Retinal pigment epithelial cell (primary cell): ENCODE measurements around the gene GYS1.
A peak's percentile ranks its signal among the peaks of the same experiment; 100 is the strongest.
"Not testable (repeated sequence)": the region's sequence is repeated elsewhere in the genome, so short reads cannot be mapped to it uniquely, and the experiment has no call there.

Source experiments
- DNase-seq: peaks from one replicate; pipeline ENCODE4 v3.0.0-alpha.2; 2010; ENCODE audit warnings: low read depth
- H3K4me3 ChIP-seq: 2 replicates; pipeline ENCODE4 v1.5.1; 2011; ENCODE audit warnings: mild to moderate bottlenecking, low read length, control low read depth, moderate library complexity
- TF ChIP-seq, protein P1 (sequence below): conservative IDR thresholded peaks from 2 replicates; pipeline ENCODE4 v1.5.1; 2011; ENCODE audit warnings: low read depth, low read length, control low read depth, inconsistent platforms

GYS1 gene

DNA sequence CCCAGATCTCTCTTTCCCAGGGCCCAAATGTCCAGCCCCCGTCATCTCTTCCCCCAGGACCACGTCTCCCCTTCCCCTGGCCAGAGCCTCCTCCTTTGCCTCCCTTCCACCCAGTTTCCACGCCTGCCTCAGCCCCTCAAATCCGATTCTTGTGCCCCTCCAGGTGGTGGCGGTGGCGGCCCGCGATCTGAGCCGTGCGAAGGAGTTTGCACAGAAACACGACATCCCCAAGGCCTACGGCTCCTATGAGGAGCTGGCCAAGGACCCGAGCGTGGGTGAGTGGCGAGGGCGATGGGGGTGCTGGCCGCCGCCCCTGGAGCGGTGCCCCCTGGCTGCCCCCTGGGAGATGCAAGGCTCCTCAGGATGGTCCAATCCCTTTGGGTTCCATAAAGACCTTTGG, 58.3 kb downstream of the GYS1 start:
- no peak for DNase-seq
- no peak overlapping the region for H3K4me3 ChIP-seq
- TF ChIP-seq, protein P1, sequence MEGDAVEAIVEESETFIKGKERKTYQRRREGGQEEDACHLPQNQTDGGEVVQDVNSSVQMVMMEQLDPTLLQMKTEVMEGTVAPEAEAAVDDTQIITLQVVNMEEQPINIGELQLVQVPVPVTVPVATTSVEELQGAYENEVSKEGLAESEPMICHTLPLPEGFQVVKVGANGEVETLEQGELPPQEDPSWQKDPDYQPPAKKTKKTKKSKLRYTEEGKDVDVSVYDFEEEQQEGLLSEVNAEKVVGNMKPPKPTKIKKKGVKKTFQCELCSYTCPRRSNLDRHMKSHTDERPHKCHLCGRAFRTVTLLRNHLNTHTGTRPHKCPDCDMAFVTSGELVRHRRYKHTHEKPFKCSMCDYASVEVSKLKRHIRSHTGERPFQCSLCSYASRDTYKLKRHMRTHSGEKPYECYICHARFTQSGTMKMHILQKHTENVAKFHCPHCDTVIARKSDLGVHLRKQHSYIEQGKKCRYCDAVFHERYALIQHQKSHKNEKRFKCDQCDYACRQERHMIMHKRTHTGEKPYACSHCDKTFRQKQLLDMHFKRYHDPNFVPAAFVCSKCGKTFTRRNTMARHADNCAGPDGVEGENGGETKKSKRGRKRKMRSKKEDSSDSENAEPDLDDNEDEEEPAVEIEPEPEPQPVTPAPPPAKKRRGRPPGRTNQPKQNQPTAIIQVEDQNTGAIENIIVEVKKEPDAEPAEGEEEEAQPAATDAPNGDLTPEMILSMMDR: no peak

DNA sequence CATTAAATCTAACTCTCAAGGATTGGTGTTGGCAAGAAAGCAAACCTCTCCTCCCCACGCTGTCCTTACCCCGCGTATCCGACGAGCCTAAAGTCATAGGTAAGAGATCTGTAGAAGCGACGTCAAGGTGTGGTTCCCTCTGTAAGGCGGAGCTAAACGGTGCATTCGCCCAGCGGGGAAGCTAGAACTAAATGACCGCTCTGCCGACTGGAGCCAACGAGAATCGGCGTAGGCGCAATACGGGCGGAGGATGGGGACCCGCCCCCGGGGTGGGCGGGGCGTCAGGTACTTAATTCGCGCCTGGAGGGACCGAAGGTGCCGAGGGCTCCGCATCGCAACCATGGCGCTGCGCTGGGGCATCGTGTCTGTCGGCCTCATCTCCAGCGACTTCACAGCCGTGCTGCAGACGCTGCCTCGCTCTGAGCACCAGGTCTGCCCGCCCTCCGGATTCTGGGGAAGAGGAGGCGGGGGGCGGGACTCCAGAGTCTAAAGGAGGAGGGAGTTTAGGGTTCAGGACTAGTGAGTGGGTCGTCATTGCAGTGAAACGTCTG, 59.7 kb downstream of the GYS1 start, which contains the start of gene DHDH:
DHDH (plus strand) TSS at position 318 of the 551 bp plus-strand sequence; CDS start at position 341, 23 bp downstream.
- TF ChIP-seq, protein P1: no peak
- peak; percentile 39 for DNase-seq
- peak within 1 kb of the TSS; percentile 53 for H3K4me3 ChIP-seq

DNA sequence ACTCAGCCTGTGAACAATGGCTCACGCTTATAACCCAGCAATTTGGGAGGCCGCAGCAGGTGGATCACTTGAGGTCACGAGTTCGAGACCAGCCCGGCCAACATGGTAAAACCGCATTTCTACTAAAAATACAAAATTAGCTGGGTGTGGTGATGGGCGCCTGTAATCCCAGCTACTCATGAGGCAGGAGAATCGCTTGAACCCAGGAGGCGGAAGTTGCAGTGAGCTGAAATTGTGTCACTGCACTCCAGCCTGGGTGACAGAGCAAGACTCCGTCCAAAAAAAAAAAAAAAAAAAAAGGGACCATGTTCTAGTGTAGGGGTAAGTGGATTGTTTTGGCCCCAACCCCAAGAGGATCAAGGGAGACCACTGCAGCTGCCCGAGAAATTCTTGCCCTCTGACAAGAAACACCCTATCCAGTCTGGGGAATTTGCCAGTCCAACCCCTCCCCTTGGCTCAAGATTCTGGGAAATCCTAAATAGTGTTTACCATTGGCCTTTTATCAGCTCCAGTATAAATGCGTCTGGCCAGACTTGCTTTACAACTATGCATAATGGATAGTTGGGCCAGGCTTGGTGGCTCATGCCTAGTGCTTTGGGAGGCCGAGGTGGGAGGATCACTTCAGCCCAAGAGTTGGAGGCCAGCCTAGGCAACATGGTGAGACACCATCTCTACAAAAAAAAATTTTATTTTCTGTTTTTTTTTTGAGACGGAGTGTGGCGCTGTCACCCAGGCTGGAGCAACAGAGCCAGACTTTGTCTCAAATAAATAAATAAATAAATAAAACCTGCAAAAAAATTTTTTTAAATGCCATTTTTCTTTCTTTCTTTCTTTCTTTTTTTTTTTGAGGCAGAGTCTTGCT, 64.7 kb downstream of the GYS1 start:
- TF ChIP-seq, protein P1: no peak
- no peak overlapping the region for H3K4me3 ChIP-seq
- DNase-seq: no peak

DNA sequence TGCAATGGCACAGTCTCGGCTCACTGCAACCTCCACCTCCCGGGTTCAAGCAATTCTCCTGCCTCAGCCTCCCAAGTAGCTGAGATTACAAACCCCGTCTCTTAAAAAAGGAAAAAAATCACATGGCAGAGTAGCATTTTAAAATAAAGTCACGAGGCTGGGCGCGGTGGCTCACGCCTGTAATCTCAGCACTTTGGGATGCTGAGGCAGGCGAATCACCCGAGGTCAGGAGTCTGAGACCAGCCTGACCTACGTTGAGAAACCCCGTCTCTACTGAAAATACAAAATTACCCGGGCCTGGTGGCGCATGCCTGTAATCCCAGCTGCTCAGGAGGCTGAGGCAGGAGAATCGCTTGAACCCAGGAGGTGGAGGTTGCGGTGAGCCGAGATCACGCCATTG, 65.4 kb downstream of the GYS1 start:
- H3K4me3 ChIP-seq, DNase-seq: not testable (repeated sequence)

DNA sequence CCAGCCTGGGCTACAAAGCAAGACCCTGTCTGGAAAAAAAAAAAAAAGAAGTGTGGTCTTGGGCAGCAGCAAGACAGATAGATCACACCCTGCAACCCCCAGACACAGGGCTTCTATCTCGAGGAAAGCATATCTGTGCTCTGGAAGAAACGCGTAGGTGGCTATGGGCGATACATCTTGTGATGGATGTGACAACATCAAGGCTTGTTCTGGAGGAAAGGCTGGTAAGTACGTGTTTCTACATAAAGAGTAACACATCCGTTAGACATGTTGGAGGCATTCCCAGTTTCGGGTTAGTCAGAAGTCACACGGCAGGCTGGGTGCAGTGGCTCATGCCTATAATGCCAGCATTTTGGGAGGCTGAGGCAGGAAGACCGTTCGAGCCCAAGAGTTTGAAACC, 66.2 kb downstream of the GYS1 start:
- peak; percentile 94 for DNase-seq
- TF ChIP-seq, protein P1: no peak
- H3K4me3 ChIP-seq: no peak overlapping the region

DNA sequence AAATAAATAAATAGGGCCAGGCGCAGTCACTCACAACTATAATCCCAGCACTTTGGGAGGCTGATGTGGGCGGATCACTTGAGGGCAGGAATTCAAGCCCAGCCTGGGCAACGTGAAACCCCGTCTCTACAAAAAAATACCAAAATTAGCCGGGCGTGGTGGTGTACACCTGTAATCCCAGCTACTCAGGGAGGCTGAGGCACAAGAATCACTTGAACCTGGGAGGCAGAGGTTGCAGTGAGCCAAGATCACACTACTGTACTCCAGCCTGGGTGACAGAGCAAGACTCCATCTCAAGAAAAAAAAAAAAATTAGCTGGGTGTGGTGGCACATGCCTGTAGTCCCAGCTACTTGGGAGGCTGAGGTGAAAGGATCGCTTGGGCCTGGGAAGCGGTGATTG, 67.2 kb downstream of the GYS1 start:
- DNase-seq, H3K4me3 ChIP-seq: not testable (repeated sequence)

DNA sequence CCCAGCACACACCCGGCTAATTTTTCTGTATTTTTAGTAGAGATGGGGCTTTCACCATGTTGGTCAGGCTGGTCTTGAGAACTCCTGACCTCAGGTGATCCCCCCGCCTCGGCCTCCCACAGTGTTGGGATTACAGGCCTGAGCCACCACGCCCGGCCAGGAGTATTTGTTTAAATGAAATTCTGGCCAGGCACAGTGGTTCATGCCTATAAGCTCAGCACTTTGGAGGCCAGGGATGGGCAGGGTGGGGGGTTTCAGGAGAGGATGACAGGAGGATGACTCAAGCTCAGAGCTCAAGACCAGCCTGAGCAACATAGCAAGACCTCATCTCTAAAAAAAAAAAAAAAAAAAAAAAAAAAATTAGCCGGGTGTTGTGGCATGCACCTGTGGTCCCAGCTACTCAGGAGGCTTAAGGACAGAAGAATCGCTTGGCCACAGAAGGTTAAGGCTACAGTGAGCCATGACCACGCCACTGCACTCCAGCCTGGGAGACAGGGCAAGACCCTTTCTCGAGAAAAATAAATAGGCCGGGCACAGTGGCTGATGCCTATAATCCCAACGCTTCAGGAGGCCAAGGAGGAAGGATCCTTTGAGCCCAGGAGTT, 67.8 kb downstream of the GYS1 start:
- TF ChIP-seq, protein P1: no peak
- no peak for DNase-seq
- H3K4me3 ChIP-seq: no peak overlapping the region
